Subcutaneous adipose tissue (tissue), 4 donors: ENCODE data around the gene CIAPIN1. TPM values are rescaled to one million over a fixed set of nuclear protein-coding genes. Genes with fewer than 3 reads are reported as not detected.

Experiments
- total RNA-seq, 4 donors: library from RNA; depleted of rRNA; stranded (reverse); fragments of >200 nt; gene quantifications; one replicate each; pipeline ENCODE4 v1.1.0, GENCODE V29; 2016
- TF ChIP-seq, protein P1 (sequence below): fragments of 450-650 bp; IDR thresholded peaks from one replicate; pipeline ENCODE4 v1.5.1; 2016; ENCODE audit warnings: low read depth, mild to moderate bottlenecking, control low read depth, antibody characterized with exemption, moderate library complexity

Gene CIAPIN1
- total RNA-seq, 4 donors from 2014 or later: 18.5 to 36.7 (median 20.6) TPM

DNA sequence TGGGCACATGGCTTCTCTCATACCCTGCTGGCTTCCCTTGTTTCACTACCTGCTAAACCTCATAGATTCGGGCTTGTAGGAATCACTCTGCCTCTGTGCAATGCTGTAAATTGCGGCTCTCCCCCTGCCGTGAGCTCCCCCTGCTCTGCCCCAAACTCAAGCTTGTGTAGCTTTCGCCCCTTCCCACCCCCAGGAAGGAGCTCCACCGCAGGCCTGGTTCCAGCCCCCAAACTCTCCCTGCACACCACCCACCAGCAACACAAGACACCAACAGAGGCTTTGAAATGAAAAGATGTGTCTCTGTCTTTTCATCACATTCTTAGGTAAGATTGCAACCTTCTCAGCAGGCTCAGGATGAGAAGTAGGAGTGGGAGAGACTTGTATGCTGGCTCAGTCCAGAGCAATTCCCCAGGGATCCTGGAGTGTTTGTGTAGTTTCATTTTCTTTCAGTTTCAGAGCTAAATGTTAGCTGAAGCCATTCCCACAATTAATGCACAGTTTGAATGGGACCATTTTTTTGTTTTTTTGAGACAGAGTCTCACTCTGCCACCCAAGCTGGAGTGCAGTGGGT lies 60.7 kb downstream of the CIAPIN1 start:
- TF ChIP-seq, protein P1, sequence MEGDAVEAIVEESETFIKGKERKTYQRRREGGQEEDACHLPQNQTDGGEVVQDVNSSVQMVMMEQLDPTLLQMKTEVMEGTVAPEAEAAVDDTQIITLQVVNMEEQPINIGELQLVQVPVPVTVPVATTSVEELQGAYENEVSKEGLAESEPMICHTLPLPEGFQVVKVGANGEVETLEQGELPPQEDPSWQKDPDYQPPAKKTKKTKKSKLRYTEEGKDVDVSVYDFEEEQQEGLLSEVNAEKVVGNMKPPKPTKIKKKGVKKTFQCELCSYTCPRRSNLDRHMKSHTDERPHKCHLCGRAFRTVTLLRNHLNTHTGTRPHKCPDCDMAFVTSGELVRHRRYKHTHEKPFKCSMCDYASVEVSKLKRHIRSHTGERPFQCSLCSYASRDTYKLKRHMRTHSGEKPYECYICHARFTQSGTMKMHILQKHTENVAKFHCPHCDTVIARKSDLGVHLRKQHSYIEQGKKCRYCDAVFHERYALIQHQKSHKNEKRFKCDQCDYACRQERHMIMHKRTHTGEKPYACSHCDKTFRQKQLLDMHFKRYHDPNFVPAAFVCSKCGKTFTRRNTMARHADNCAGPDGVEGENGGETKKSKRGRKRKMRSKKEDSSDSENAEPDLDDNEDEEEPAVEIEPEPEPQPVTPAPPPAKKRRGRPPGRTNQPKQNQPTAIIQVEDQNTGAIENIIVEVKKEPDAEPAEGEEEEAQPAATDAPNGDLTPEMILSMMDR: no peak

DNA sequence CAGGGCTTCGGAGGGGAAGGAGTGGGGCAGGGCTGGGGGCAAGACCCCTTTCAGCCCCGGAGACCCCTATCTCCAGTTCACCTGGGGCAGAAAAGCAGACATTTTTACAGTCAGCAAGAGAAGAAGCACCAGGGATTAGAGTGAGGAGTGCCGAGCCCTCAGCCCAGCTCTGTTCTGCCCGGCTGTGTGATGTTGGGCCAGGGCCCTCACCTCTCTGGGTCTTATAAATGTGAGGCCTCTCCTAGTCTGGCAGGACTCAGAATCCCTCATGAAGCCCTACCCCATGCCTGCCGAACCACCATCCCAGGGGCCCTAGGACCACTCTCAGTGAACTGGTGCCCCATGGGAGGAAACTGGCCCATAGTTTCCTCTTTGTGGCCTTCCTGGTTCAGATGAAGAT lies 62.1 kb downstream of the CIAPIN1 start:
- TF ChIP-seq, protein P1: no peak

DNA sequence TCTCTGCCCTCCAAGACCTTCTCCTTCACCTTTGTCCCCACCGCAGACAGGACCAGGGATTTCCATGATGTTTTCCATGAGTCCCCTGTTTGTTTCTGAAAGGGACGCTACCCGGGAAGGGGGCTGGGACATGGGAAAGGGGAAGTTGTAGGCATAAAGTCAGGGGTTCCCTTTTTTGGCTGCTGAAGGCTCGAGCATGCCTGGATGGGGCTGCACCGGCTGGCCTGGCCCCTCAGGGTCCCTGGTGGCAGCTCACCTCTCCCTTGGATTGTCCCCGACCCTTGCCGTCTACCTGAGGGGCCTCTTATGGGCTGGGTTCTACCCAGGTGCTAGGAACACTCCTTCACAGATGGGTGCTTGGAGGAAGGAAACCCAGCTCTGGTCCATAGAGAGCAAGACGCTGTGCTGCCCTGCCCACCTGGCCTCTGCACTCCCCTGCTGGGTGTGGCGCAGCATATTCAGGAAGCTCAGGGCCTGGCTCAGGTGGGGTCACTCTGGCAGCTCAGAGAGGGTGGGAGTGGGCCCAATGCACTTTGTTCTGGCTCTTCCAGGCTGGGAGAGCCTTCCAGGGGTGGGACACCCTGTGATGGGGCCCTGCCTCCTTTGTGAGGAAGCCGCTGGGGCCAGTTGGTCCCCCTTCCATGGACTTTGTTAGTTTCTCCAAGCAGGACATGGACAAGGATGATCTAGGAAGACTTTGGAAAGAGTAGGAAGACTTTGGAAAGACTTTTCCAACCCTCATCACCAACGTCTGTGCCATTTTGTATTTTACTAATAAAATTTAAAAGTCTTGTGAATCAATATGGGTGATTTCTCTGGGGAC lies 62.7 kb downstream of the CIAPIN1 start:
- TF ChIP-seq, protein P1: no peak

DNA sequence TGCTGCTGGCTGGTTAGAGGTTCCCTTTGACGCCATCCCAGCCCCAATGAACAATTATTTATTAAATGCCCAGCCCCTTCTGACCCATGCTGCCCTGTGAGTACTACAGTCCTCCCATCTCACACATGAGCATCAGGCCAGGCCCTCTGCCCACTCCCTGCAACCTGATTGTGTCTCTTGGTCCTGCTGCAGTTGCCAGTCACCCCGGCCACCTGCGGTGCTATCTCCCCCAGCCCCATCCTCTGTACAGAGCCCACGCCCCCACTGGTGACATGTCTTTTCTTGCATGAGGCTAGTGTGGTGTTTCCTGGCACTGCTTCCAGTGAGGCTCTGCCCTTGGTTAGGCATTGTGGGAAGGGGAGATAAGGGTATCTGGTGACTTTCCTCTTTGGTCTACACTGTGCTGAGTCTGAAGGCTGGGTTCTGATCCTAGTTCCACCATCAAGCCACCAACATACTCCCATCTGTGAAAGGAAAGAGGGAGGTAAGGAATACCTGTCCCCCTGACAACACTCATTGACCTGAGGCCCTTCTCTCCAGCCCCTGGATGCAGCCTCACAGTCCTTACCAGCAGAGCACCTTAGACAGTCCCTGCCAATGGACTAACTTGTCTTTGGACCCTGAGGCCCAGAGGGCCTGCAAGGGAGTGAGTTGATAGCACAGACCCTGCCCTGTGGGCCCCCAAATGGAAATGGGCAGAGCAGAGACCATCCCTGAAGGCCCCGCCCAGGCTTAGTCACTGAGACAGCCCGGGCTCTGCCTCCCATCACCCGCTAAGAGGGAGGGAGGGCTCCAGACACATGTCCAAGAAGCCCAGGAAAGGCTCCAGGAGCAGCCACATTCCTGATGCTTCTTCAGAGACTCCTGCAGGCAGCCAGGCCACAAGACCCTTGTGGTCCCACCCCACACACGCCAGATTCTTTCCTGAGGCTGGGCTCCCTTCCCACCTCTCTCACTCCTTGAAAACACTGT lies 63.6 kb downstream of the CIAPIN1 start:
- TF ChIP-seq, protein P1: no peak

DNA sequence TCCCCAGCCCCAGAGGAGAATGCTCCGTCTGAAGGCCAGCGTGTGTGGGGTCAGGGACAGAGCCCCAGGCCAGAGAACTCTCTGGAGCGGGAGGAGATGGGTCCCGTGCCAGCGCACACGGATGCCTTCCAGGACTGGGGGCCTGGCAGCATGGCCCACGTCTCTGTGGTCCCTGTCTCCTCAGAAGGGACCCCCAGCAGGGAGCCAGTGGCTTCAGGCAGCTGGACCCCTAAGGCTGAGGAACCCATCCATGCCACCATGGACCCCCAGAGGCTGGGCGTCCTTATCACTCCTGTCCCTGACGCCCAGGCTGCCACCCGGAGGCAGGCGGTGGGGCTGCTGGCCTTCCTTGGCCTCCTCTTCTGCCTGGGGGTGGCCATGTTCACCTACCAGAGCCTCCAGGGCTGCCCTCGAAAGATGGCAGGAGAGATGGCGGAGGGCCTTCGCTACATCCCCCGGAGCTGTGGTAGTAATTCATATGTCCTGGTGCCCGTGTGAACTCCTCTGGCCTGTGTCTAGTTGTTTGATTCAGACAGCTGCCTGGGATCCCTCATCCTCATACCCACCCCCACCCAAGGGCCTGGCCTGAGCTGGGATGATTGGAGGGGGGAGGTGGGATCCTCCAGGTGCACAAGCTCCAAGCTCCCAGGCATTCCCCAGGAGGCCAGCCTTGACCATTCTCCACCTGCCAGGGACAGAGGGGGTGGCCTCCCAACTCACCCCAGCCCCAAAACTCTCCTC lies 64.5 kb downstream of the CIAPIN1 start:
- TF ChIP-seq, protein P1: no peak

DNA sequence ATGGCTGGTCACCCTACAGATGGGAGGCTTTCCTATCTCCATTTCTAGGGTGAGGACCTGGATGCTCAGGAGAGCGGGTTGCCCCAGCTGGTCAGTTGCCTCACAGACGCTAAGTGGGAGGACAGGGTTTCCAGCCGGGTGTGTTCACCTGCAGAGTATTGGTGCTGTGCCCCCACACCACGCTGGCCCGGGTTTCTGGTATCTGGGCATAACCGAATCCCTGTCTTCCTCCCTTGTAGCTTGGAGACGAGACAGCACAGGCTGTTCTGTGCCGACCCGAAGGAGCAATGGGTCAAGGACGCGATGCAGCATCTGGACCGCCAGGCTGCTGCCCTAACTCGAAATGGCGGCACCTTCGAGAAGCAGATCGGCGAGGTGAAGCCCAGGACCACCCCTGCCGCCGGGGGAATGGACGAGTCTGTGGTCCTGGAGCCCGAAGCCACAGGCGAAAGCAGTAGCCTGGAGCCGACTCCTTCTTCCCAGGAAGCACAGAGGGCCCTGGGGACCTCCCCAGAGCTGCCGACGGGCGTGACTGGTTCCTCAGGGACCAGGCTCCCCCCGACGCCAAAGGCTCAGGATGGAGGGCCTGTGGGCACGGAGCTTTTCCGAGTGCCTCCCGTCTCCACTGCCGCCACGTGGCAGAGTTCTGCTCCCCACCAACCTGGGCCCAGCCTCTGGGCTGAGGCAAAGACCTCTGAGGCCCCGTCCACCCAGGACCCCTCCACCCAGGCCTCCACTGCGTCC lies 65.2 kb downstream of the CIAPIN1 start:
- TF ChIP-seq, protein P1: no peak
